ENCODE measurements around the gene NKIRAS1.
"Not testable (repeated sequence)": the region's sequence is repeated elsewhere in the genome, so short reads cannot be mapped to it uniquely, and the experiment has no call there.

DNA sequence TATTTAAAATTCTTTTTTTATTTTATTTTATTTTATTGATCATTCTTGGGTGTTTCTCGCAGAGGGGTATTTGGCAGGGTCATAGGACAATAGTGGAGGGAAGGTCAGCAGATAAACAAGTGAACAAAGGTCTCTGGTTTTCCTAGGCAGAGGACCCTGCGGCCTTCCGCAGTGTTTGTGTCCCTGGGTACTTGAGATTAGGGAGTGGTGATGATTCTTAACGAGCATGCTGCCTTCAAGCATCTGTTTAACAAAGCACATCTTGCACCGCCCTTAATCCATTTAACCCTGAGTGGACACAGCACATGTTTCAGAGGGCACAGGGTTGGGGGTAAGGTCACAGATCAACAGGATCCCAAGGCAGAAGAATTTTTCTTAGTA, 46.1 kb downstream of the NKIRAS1 start:
- TF ChIP-seq ZNF274 (IDR thresholded peaks at IDR 0.05; ENCODE audit: low read depth, low read length); POLR2A (IDR thresholded peaks at IDR 0.05; ENCODE audit: borderline replicate concordance, extremely low read depth, insufficient read depth, insufficient read length); TCF7L2 (IDR thresholded peaks at IDR 0.05; ENCODE audit: borderline replicate concordance, extremely low read depth, insufficient read depth, insufficient read length); EZH2phosphoT487 (IDR thresholded peaks at IDR 0.05; ENCODE audit: borderline replicate concordance); JUND (IDR thresholded peaks at IDR 0.05); ZFX (IDR thresholded peaks at IDR 0.05); EZH2 (IDR thresholded peaks at IDR 0.05): not testable (repeated sequence)
- TF ChIP-seq, protein P1, sequence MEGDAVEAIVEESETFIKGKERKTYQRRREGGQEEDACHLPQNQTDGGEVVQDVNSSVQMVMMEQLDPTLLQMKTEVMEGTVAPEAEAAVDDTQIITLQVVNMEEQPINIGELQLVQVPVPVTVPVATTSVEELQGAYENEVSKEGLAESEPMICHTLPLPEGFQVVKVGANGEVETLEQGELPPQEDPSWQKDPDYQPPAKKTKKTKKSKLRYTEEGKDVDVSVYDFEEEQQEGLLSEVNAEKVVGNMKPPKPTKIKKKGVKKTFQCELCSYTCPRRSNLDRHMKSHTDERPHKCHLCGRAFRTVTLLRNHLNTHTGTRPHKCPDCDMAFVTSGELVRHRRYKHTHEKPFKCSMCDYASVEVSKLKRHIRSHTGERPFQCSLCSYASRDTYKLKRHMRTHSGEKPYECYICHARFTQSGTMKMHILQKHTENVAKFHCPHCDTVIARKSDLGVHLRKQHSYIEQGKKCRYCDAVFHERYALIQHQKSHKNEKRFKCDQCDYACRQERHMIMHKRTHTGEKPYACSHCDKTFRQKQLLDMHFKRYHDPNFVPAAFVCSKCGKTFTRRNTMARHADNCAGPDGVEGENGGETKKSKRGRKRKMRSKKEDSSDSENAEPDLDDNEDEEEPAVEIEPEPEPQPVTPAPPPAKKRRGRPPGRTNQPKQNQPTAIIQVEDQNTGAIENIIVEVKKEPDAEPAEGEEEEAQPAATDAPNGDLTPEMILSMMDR (IDR thresholded peaks at IDR 0.05 in 2 of 3, conservative IDR thresholded peaks at IDR 0.05 in 1 of 3; ENCODE audit: borderline replicate concordance in 1 of 3, insufficient read depth in 1 of 3, low read depth in 2 of 3, low read length in 2 of 3): not testable (repeated sequence)

All from HCT116 (cell line).